HEK293 (cell line): ENCODE results near the gene RFX4.
A peak's percentile ranks its signal among the peaks of the same experiment; 100 is the strongest.

Experiments
- CTCF ChIA-PET: fragments of 350-600 bp; formaldehyde crosslinking; extraction: SDS; loops from one replicate; lab custom pipeline; 2021; ENCODE audit warnings: antibody characterized with exemption; lab: Yijun Ruan, JAX
- POLR2A ChIA-PET: fragments of 300-600 bp; formaldehyde crosslinking; extraction: SDS; loops from one replicate; lab custom pipeline; 2020; ENCODE audit warnings: antibody characterized with exemption, inconsistent platforms; lab: Yijun Ruan, JAX
- H3K27ac ChIP-seq: fragments of 200-500 bp; sonication (Bioruptor generic); 2 replicates; pipeline ENCODE4 v1.5.1; 2014; ENCODE audit warnings: low read depth, low read length, control low read depth, inconsistent platforms; ENCODE audit errors: extremely low read depth
- H3K36me3 ChIP-seq, 2 experiments: fragments of 200-500 bp in 1 of 2; sonication (Bioruptor generic) in 1 of 2; 1 replicate in 1 of 2; 2 replicates in 1 of 2; pipeline ENCODE4 v1.5.1; 2014 to 2017; ENCODE audit warnings: inconsistent platforms in 2 of 2, low read length in 2 of 2; ENCODE audit not compliant: control insufficient read depth in 2 of 2, insufficient read depth in 1 of 2
- H3K4me1 ChIP-seq: fragments of 200-500 bp; sonication (Bioruptor generic); 2 replicates; pipeline ENCODE4 v1.5.1; 2014; ENCODE audit warnings: mild to moderate bottlenecking, low read length, inconsistent platforms; ENCODE audit not compliant: control insufficient read depth, insufficient read depth
- H3K4me3 ChIP-seq: 2 replicates; pipeline ENCODE4 v1.5.1; 2011; ENCODE audit warnings: low read depth, mild to moderate bottlenecking, control low read depth, low read length, moderate library complexity
- H3K9me3 ChIP-seq: fragments of 200-500 bp; sonication (Bioruptor generic); 2 replicates; pipeline ENCODE4 v1.5.1; 2014; ENCODE audit warnings: low read depth, low read length, inconsistent platforms; ENCODE audit not compliant: control insufficient read depth, insufficient read depth
- BCL11A ChIP-seq: fragments of 450-650 bp; formaldehyde crosslinking; IDR thresholded peaks from 2 replicates; pipeline ENCODE4 v1.5.1; 2016; ENCODE audit warnings: low read depth, missing biosample characterization, missing genetic modification characterization
- FEZF1 ChIP-seq: fragments of 450-650 bp; formaldehyde crosslinking; IDR thresholded peaks from 2 replicates; pipeline ENCODE4 v1.5.1; 2016; ENCODE audit warnings: missing biosample characterization, missing genetic modification characterization
- GLIS1 ChIP-seq: fragments of 450-650 bp; formaldehyde crosslinking; IDR thresholded peaks from 2 replicates; pipeline ENCODE4 v1.5.1; 2016; ENCODE audit warnings: missing biosample characterization, missing genetic modification characterization
- KLF10 ChIP-seq: fragments of 450-650 bp; IDR thresholded peaks from 2 replicates; pipeline ENCODE4 v1.5.1; 2018; ENCODE audit warnings: missing biosample characterization, mild to moderate bottlenecking, missing genetic modification characterization
- KLF16 ChIP-seq: fragments of 450-650 bp; formaldehyde crosslinking; IDR thresholded peaks from 2 replicates; pipeline ENCODE4 v1.5.1; 2017; ENCODE audit warnings: missing biosample characterization, missing genetic modification characterization
- KLF9 ChIP-seq: fragments of 450-650 bp; formaldehyde crosslinking; IDR thresholded peaks from 2 replicates; pipeline ENCODE4 v1.5.1; 2016; ENCODE audit warnings: missing biosample characterization, missing genetic modification characterization, low read depth
- PATZ1 ChIP-seq: fragments of 450-650 bp; formaldehyde crosslinking; IDR thresholded peaks from 2 replicates; pipeline ENCODE4 v1.5.1; 2016; ENCODE audit warnings: missing biosample characterization, missing genetic modification characterization
- PRDM10 ChIP-seq: fragments of 450-650 bp; formaldehyde crosslinking; IDR thresholded peaks from 2 replicates; pipeline ENCODE4 v1.5.1; 2016; ENCODE audit warnings: missing biosample characterization, missing genetic modification characterization
- SP7 ChIP-seq: fragments of 450-650 bp; formaldehyde crosslinking; IDR thresholded peaks from 2 replicates; pipeline ENCODE4 v1.5.1; 2016; ENCODE audit warnings: missing biosample characterization, missing genetic modification characterization
- ZBTB8A ChIP-seq: fragments of 450-650 bp; formaldehyde crosslinking; IDR thresholded peaks from 2 replicates; pipeline ENCODE4 v1.5.1; 2016; ENCODE audit warnings: missing biosample characterization, missing genetic modification characterization
- ZEB2 ChIP-seq: fragments of 450-650 bp; formaldehyde crosslinking; IDR thresholded peaks from 2 replicates; pipeline ENCODE4 v1.5.1; 2016; ENCODE audit warnings: missing biosample characterization, missing genetic modification characterization
- ZNF114 ChIP-seq: fragments of 450-650 bp; formaldehyde crosslinking; IDR thresholded peaks from 2 replicates; pipeline ENCODE4 v1.5.0; 2017; ENCODE audit warnings: missing biosample characterization, missing genetic modification characterization
- ZNF121 ChIP-seq: fragments of 450-650 bp; formaldehyde crosslinking; IDR thresholded peaks from 2 replicates; pipeline ENCODE4 v1.5.1; 2016; ENCODE audit warnings: missing biosample characterization, missing genetic modification characterization
- ZNF157 ChIP-seq: fragments of 450-650 bp; formaldehyde crosslinking; IDR thresholded peaks from 2 replicates; pipeline ENCODE4 v1.5.1; 2016; ENCODE audit warnings: missing biosample characterization, missing genetic modification characterization
- ZNF2 ChIP-seq: fragments of 450-650 bp; formaldehyde crosslinking; IDR thresholded peaks from 2 replicates; pipeline ENCODE4 v1.5.1; 2016; ENCODE audit warnings: missing biosample characterization, missing genetic modification characterization
- ZNF23 ChIP-seq: fragments of 450-650 bp; formaldehyde crosslinking; IDR thresholded peaks from 2 replicates; pipeline ENCODE4 v1.5.1; 2016; ENCODE audit warnings: missing biosample characterization, missing genetic modification characterization, borderline replicate concordance
- ZNF366 ChIP-seq: fragments of 450-650 bp; formaldehyde crosslinking; conservative IDR thresholded peaks from 2 replicates; pipeline ENCODE4 v1.5.1; 2016; ENCODE audit warnings: missing biosample characterization, missing genetic modification characterization
- ZNF391 ChIP-seq: fragments of 450-650 bp; formaldehyde crosslinking; IDR thresholded peaks from 2 replicates; pipeline ENCODE4 v1.5.1; 2016; ENCODE audit warnings: low read depth, missing biosample characterization, missing genetic modification characterization, borderline replicate concordance
- ZNF544 ChIP-seq: fragments of 450-650 bp; formaldehyde crosslinking; IDR thresholded peaks from 2 replicates; pipeline ENCODE4 v1.5.0; 2017; ENCODE audit warnings: missing biosample characterization, missing genetic modification characterization
- ZNF558 ChIP-seq: fragments of 450-650 bp; formaldehyde crosslinking; IDR thresholded peaks from 2 replicates; pipeline ENCODE4 v1.5.1; 2016; ENCODE audit warnings: missing biosample characterization, missing genetic modification characterization
- ZNF561 ChIP-seq: fragments of 450-650 bp; IDR thresholded peaks from 2 replicates; pipeline ENCODE4 v1.5.1; 2018; ENCODE audit warnings: missing biosample characterization, missing genetic modification characterization, borderline replicate concordance
- ZNF629 ChIP-seq: fragments of 450-650 bp; formaldehyde crosslinking; IDR thresholded peaks from 2 replicates; pipeline ENCODE4 v1.5.1; 2017; ENCODE audit warnings: missing biosample characterization, missing genetic modification characterization
- ZNF660 ChIP-seq: fragments of 450-650 bp; IDR thresholded peaks from 2 replicates; pipeline ENCODE4 v1.5.1; 2018; ENCODE audit warnings: missing biosample characterization, mild to moderate bottlenecking, missing genetic modification characterization
- ZNF692 ChIP-seq: fragments of 450-650 bp; formaldehyde crosslinking; IDR thresholded peaks from 2 replicates; pipeline ENCODE4 v1.5.1; 2016; ENCODE audit warnings: missing biosample characterization, missing genetic modification characterization
- ZNF843 ChIP-seq: fragments of 450-650 bp; formaldehyde crosslinking; IDR thresholded peaks from 2 replicates; pipeline ENCODE4 v1.5.1; 2016; ENCODE audit warnings: missing biosample characterization, missing genetic modification characterization
- ZXDB ChIP-seq: fragments of 450-650 bp; formaldehyde crosslinking; IDR thresholded peaks from 2 replicates; pipeline ENCODE4 v1.5.1; 2016; ENCODE audit warnings: missing biosample characterization, missing genetic modification characterization

Gene RFX4

GRCh38 chr12:106774808-106775524 is 192.2 kb downstream of the RFX4 start (continued):
- TF ChIP-seq PATZ1 (tag by site-specific recombination) (no peak), ZNF2 (no peak), ZNF157 (no peak), PRDM10 (tag by site-specific recombination) (no peak; the same call in none of the 2 replicates), KLF9 (tag by site-specific recombination) (peak; percentile 12), KLF10 (tag by site-specific recombination) (no peak), ZNF561 (tag by site-specific recombination) (0 out of 2 replicates have a peak, but pooled peaks have one; percentile 10), ZNF391 (tag by site-specific recombination) (0 out of 2 replicates have a peak, but pooled peaks have one; percentile 8), ZNF23 (no peak)

- Histone ChIP-seq H3K9me3 (no peaks in the 10 kb centered on the region), H3K27ac (no peak overlapping the region), H3K4me1 (peaks cover 9% of the 10 kb centered on the region), H3K36me3 (no peaks in the 10 kb centered on the region), H3K4me3 (no peak overlapping the region)
- ChIA-PET POLR2A (no interaction called here), CTCF (no interaction called here)
- TF ChIP-seq ZBTB8A (tag by site-specific recombination) (no peak), ZNF121 (peak; percentile 65; the same call in 1 of the 2 replicates)
These were observed 194.1 kb downstream of the RFX4 start for GRCh38 chr12:106776897-106777296.

GRCh38 chr12:106780010-106780631 is 197.3 kb downstream of the RFX4 start:
- Histone ChIP-seq H3K27ac (no peak overlapping the region), H3K36me3 (peaks cover 0 to 14% of the 10 kb centered on the region in 2 experiments; a peak in 1 of 3 replicates), H3K4me3 (no peak overlapping the region), H3K9me3 (no peaks in the 10 kb centered on the region), H3K4me1 (peaks cover 9% of the 10 kb centered on the region)
- ChIA-PET CTCF (interaction anchor here (0.9 kb wide), 1 partner anchor 140 kb away, joined by 3 read pairs; no protein-coding TSS in a partner anchor), POLR2A (no interaction called here)
- peak; percentile 57; the same call in 1 of the 2 replicates for TF ChIP-seq ZNF629
- TF ChIP-seq ZNF366 (tag by site-specific recombination): peak; percentile 61; the same call in 1 of the 2 replicates
- peak; percentile 50 for TF ChIP-seq ZXDB (tag by site-specific recombination)
- no peak for TF ChIP-seq ZNF114 (tag by site-specific recombination)
- no peak for TF ChIP-seq ZNF544 (tag by site-specific recombination)
- 0 out of 2 replicates have a peak, but pooled peaks have one; percentile 25 for TF ChIP-seq ZNF558 (tag by site-specific recombination)
- peak; percentile 69; the same call in 1 of the 2 replicates for TF ChIP-seq ZNF843
- 0 out of 2 replicates have a peak, but pooled peaks have one; percentile 39 for TF ChIP-seq ZNF692 (tag by site-specific recombination)
- TF ChIP-seq ZNF391 (tag by site-specific recombination): no peak
- TF ChIP-seq KLF10 (tag by site-specific recombination): peak; percentile 54; the same call in 1 of the 2 replicates
- peak; percentile 86 for TF ChIP-seq SP7 (tag by site-specific recombination)
- peak; percentile 39; the same call in 1 of the 2 replicates for TF ChIP-seq BCL11A
- 0 out of 2 replicates have a peak, but pooled peaks have one; percentile 35 for TF ChIP-seq ZEB2 (tag by site-specific recombination)
- peak; percentile 99 for TF ChIP-seq ZNF660 (tag by site-specific recombination)
- peak; percentile 45; the same call in 1 of the 2 replicates for TF ChIP-seq GLIS1 (tag by site-specific recombination)
- 0 out of 2 replicates have a peak, but pooled peaks have one; percentile 26 for TF ChIP-seq KLF16 (tag by site-specific recombination)
- TF ChIP-seq FEZF1 (tag by site-specific recombination): no peak
